ENCODE data around the gene NDUFV2.
"Not testable (repeated sequence)": the region's sequence is repeated elsewhere in the genome, so short reads cannot be mapped to it uniquely, and the experiment has no call there.

GRCh38 chr18:9164149-9164548, 61.6 kb downstream of the NDUFV2 start:
- not testable (repeated sequence) for TF ChIP-seq EZH2phosphoT487 (conservative IDR thresholded peaks at IDR 0.05; ENCODE audit: low read length); CTCF (IDR thresholded peaks at IDR 0.05; ENCODE audit: insufficient read depth, low read length, poor library complexity, severe bottlenecking)

Measured in SU-DHL-6 (cell line).